ENCODE results near the gene KCNMA1.

- TF ChIP-seq, protein P1, sequence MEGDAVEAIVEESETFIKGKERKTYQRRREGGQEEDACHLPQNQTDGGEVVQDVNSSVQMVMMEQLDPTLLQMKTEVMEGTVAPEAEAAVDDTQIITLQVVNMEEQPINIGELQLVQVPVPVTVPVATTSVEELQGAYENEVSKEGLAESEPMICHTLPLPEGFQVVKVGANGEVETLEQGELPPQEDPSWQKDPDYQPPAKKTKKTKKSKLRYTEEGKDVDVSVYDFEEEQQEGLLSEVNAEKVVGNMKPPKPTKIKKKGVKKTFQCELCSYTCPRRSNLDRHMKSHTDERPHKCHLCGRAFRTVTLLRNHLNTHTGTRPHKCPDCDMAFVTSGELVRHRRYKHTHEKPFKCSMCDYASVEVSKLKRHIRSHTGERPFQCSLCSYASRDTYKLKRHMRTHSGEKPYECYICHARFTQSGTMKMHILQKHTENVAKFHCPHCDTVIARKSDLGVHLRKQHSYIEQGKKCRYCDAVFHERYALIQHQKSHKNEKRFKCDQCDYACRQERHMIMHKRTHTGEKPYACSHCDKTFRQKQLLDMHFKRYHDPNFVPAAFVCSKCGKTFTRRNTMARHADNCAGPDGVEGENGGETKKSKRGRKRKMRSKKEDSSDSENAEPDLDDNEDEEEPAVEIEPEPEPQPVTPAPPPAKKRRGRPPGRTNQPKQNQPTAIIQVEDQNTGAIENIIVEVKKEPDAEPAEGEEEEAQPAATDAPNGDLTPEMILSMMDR (IDR thresholded peaks at IDR 0.05): no peak
- no peak for TF ChIP-seq EZH2 (IDR thresholded peaks at IDR 0.05; ENCODE audit: borderline replicate concordance, insufficient read depth, low read depth, low read length, poor library complexity, severe bottlenecking)
These were observed 488.6 kb downstream of the KCNMA1 start for GRCh38 chr10:77149001-77149400.

Measured in B cell (primary cell).